ENCODE data around the gene ARHGAP23. TPM values are rescaled to one million over a fixed set of nuclear protein-coding genes. Genes with fewer than 3 reads are reported as not detected.
"Not testable (repeated sequence)": the region's sequence is repeated elsewhere in the genome, so short reads cannot be mapped to it uniquely, and the experiment has no call there.

Gene ARHGAP23
- total and polyA plus RNA-seq, 3 experiments from 2014 or later: 0.48 to 1.0 TPM; not detected in 1

DNA sequence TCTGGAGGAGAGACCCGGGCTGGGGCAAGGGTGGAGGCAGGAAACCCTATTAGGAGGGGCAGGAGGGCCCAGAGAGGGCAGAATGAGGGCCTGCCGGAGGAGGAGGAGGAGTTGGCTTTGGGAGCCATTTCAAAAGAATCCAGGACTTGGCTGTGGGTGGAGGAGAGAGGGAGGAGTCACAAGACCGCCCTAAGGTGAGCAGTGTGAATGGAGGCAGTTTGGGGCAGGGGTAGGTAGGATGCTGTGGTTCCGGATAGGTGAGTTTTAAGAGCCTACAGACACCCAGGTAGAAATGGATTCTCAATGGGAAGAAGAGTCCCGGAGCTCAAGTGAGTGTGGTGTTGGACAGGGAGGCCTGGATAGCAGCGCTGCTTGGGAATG lies 80.3 kb downstream of the ARHGAP23 start:
- Histone ChIP-seq H3K4me3 (ENCODE audit: low read length) (no peak overlapping the region), H3K9me3 (ENCODE audit: low read length) (no peaks in the 10 kb centered on the region), H3K27me3 (ENCODE audit: insufficient read depth, low read length, poor library complexity, severe bottlenecking) (peaks cover 11% of the 10 kb centered on the region), H3K27ac (ENCODE audit: low read depth, low read length) (no peak overlapping the region), H3K36me3 (ENCODE audit: insufficient read depth, low read length) (no peaks in the 10 kb centered on the region), H3K4me1 (ENCODE audit: insufficient read depth, low read length) (no peaks in the 10 kb centered on the region)
- peak overlapping the region in 4 of 7 donors; percentile 5 to 67 (median 44) for H3K4me3 Mint-ChIP-seq
- no peaks in the 10 kb centered on the region for H3K9me3 Mint-ChIP-seq
- H3K36me3 Mint-ChIP-seq: no peaks in the 10 kb centered on the region
- H3K27me3 Mint-ChIP-seq: peaks cover 39 to 54% of the 10 kb centered on the region in 2 donors
- CTCF ChIA-PET: interaction anchor here (1.2 kb wide), 1 partner anchor 49 kb away, joined by 3 read pairs; no protein-coding TSS in a partner anchor
- DNase-seq: no peak
- peaks cover 5 to 19% (median 9%) of the 10 kb centered on the region in 3 donors for H3K4me1 Mint-ChIP-seq
- H3K27ac Mint-ChIP-seq: peak overlapping the region in 2 of 8 donors; percentile 19 to 68
- POLR2A ChIA-PET: no interaction called here

DNA sequence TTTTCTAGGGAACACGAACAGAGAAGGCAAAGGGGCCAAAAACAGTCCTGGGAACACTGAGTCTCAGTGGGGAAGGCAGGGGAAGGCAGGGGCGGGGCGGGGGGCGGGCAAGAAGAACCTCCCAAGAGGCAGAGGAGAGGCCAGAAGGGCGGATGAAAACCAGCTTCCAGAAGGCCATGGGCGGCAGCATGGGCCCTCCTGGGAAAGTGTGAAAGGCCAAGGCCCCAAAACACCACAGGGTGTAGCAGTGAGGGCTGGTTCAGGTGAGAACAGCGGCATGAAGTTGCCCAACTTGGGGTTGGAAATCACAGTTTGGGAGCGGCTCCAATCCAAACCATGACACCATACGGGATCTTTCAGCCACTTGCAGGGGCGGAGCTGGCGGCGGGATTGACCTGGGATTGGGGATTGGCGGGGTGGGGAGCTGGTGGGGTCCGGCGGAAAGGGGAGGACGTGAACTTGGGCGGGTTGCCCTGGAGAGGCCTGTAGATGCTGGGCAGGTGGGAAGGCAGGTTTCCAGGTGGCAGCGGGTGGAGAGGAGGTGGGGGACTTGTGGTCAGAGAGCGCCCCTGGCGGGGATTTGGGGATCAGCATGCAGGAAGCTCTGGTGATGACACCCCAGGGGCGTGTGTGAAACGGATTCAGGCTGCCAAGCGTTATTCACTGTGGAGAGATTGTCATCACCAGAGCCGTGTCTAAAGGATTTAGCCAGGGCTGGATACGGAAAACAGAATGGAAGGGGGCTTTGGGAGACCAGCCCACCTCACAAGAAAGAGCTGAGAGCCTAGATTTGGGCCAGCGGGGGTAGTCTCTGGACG lies 80.9 kb downstream of the ARHGAP23 start:
- Mint-ChIP-seq H3K27me3 (peaks cover 42 to 50% of the 10 kb centered on the region in 2 donors), H3K27ac (peak overlapping the region in 3 of 8 donors; percentile 59 to 74 (median 74)), H3K36me3 (no peaks in the 10 kb centered on the region), H3K4me3 (peak overlapping the region; percentile 48 to 94 (median 86)), H3K4me1 (peaks cover 5 to 19% (median 9%) of the 10 kb centered on the region in 3 donors), H3K9me3 (no peaks in the 10 kb centered on the region)
- peak; percentile 47 to 76 (median 55) for DNase-seq
- H3K27me3 ChIP-seq (ENCODE audit: insufficient read depth, low read length, poor library complexity, severe bottlenecking): peaks cover 11% of the 10 kb centered on the region
- H3K9me3 ChIP-seq (ENCODE audit: low read length): no peaks in the 10 kb centered on the region
- ChIA-PET CTCF (interaction anchor here (1.2 kb wide), 1 partner anchor 49 kb away, joined by 3 read pairs; no protein-coding TSS in a partner anchor), POLR2A (no interaction called here)
- no peaks in the 10 kb centered on the region for H3K36me3 ChIP-seq (ENCODE audit: insufficient read depth, low read length)
- no peak overlapping the region for H3K27ac ChIP-seq (ENCODE audit: low read depth, low read length)
- peak overlapping the region; percentile 37 for H3K4me3 ChIP-seq (ENCODE audit: low read length)
- no peaks in the 10 kb centered on the region for H3K4me1 ChIP-seq (ENCODE audit: insufficient read depth, low read length)

DNA sequence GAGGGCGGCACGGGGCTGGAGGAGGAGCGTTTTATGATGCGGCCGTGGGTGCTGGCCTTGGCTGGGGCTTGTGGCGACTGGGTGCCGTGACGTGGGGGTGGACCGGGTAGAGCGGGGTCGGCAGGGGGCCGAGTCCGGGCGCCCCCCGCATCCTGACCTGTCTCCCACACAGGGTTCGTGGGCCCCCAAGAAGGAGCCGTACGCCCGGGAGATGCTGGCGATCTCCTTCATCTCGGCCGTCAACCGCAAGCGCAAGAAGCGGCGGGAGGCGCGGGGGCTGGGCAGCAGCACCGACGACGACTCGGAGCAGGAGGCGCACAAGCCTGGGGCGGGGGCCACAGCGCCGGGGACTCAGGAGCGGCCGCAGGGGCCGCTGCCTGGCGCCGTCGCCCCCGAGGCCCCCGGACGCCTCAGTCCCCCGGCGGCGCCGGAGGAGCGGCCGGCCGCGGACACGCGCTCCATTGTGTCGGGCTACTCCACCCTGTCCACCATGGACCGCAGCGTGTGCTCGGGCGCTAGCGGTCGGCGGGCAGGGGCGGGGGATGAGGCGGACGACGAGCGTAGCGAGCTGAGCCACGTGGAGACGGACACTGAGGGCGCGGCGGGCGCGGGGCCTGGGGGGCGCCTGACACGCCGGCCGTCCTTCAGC lies 81.6 kb downstream of the ARHGAP23 start:
- no peaks in the 10 kb centered on the region for H3K36me3 Mint-ChIP-seq
- Histone ChIP-seq H3K36me3 (ENCODE audit: insufficient read depth, low read length) (no peaks in the 10 kb centered on the region), H3K4me3 (ENCODE audit: low read length) (peak overlapping the region; percentile 37), H3K27ac (ENCODE audit: low read depth, low read length) (no peak overlapping the region), H3K4me1 (ENCODE audit: insufficient read depth, low read length) (no peaks in the 10 kb centered on the region), H3K9me3 (ENCODE audit: low read length) (no peaks in the 10 kb centered on the region), H3K27me3 (ENCODE audit: insufficient read depth, low read length, poor library complexity, severe bottlenecking) (peaks cover 11% of the 10 kb centered on the region)
- peak overlapping the region; percentile 48 to 94 (median 86) for H3K4me3 Mint-ChIP-seq
- peaks cover 5 to 19% (median 9%) of the 10 kb centered on the region in 3 donors for H3K4me1 Mint-ChIP-seq
- no peak for DNase-seq
- CTCF ChIA-PET: no interaction called here
- H3K27me3 Mint-ChIP-seq: peaks cover 42 to 50% of the 10 kb centered on the region in 2 donors
- POLR2A ChIA-PET: no interaction called here
- no peaks in the 10 kb centered on the region for H3K9me3 Mint-ChIP-seq
- peak overlapping the region in 1 of 8 donors; percentile 59 for H3K27ac Mint-ChIP-seq

DNA sequence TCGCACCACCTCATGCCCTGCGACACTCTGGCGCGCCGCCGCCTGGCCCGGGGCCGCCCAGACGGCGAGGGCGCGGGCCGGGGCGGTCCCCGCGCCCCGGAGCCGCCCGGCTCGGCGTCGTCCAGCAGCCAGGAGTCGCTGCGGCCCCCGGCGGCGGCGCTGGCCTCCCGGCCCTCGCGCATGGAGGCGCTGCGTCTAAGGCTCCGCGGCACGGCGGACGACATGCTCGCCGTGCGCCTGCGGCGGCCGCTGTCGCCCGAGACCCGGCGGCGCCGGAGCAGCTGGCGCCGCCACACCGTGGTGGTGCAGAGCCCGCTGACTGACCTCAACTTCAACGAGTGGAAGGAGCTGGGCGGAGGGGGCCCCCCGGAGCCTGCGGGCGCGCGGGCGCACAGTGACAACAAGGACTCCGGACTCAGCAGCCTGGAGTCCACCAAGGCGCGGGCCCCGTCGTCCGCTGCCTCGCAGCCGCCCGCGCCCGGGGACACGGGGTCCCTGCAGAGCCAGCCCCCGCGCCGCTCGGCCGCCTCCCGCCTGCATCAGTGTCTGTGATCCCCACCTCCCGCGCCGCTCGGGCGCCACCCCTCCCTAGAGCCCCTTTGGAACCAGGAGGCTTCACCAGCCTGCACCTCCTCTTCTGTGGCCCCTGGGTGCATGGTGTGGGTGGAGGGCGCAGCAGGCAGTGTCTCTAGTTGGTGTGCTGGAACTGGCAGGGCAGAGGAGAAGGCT lies 82.3 kb downstream of the ARHGAP23 start:
- Mint-ChIP-seq H3K9me3 (no peaks in the 10 kb centered on the region), H3K4me3 (peak overlapping the region in 4 of 7 donors; percentile 29 to 57 (median 46)), H3K27me3 (peaks cover 41 to 54% of the 10 kb centered on the region in 2 donors), H3K4me1 (peaks cover 5 to 19% (median 9%) of the 10 kb centered on the region in 3 donors), H3K27ac (no peak overlapping the region), H3K36me3 (no peaks in the 10 kb centered on the region)
- Histone ChIP-seq H3K4me3 (ENCODE audit: low read length) (no peak overlapping the region), H3K27me3 (ENCODE audit: insufficient read depth, low read length, poor library complexity, severe bottlenecking) (peaks cover 11% of the 10 kb centered on the region), H3K9me3 (ENCODE audit: low read length) (no peaks in the 10 kb centered on the region), H3K27ac (ENCODE audit: low read depth, low read length) (no peak overlapping the region), H3K36me3 (ENCODE audit: insufficient read depth, low read length) (no peaks in the 10 kb centered on the region), H3K4me1 (ENCODE audit: insufficient read depth, low read length) (no peaks in the 10 kb centered on the region)
- DNase-seq: no peak
- ChIA-PET CTCF (no interaction called here), POLR2A (no interaction called here)

DNA sequence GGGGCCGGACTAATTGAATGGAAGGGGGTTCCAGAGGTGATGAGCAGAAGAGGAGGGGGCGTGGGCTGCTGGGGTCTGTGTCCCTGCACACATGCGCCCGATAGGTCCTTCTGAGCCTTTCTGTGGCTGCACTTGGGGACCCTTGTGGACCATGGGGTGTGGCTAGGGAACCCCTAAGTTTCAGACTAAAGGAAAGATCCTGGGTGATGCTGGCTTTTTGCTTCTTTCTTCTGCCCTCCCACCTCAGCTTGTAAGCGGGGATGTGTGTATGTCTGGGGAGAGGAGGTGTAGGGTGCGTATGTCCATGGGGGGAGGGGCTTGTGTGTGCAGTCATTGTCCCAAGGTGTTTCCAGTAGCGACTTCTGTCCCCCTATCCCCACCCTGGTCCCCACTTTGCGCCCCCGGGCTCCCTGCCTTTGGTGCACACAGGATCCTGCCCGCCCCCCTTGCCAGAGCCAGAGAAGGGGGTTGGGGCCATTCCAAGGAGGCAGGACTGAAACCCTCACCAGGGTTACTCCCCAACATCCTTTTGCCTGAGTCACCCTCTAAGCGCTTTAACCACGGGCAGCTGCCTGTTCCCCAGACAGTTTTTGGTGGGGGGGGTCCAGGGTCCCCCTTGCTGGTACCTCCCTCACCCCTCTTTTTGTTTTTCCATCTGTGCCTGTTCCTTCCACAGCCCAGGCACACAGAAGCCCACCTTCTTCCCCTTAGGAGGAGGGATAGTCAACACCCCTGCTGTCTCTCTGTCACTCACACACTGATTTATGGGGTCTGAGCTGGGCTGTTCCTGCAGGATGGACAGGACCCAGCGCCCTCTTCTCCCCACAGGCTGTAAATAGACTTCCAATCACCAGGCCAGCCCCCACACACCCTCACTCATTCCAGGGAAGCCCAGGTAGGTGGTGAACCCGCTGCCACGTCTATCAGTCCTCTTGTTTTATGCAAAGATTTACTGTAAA lies 83.2 kb downstream of the ARHGAP23 start:
- H3K4me1 Mint-ChIP-seq: peaks cover 5 to 19% (median 9%) of the 10 kb centered on the region in 3 donors
- ChIA-PET POLR2A (no interaction called here), CTCF (no interaction called here)
- Histone ChIP-seq H3K9me3 (ENCODE audit: low read length) (no peaks in the 10 kb centered on the region), H3K27me3 (ENCODE audit: insufficient read depth, low read length, poor library complexity, severe bottlenecking) (peaks cover 11% of the 10 kb centered on the region), H3K4me3 (ENCODE audit: low read length) (no peak overlapping the region), H3K4me1 (ENCODE audit: insufficient read depth, low read length) (no peaks in the 10 kb centered on the region), H3K36me3 (ENCODE audit: insufficient read depth, low read length) (no peaks in the 10 kb centered on the region), H3K27ac (ENCODE audit: low read depth, low read length) (no peak overlapping the region)
- H3K27me3 Mint-ChIP-seq: peaks cover 39 to 54% of the 10 kb centered on the region in 2 donors
- H3K9me3 Mint-ChIP-seq: no peaks in the 10 kb centered on the region
- H3K27ac Mint-ChIP-seq: no peak overlapping the region
- H3K36me3 Mint-ChIP-seq: no peaks in the 10 kb centered on the region
- H3K4me3 Mint-ChIP-seq: peak overlapping the region in 5 of 7 donors; percentile 29 to 57 (median 46)
- DNase-seq: no peak

DNA sequence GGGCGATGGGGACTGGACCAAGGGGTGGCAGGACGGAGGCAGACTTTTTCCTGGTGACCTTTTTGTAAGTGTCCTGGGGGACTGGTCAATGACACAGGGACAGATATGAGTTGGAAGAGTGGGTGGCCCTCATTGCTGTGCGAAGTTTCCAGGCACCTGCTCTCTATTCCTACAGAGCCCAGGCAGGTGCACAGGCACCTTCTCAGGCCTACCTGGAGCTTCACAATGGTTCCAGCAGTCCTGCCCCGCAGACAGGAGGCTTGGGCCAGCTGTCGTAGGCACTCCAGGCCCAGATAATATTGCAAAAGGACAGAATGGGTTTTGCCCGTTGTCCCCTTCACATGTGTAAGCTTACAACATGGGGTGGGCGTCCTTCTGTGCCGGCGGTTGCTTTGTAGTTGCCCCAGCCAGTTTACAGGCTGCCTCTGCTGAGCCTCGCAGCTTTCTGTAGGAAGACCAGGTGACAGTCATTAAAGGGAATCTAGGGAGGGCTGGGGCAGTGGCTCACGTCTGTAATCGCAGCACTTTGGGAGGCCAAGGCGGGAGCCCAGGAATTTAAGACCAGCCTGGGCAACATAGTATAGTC lies 84.3 kb downstream of the ARHGAP23 start:
- Histone ChIP-seq H3K4me3 (ENCODE audit: low read length) (no peak overlapping the region), H3K4me1 (ENCODE audit: insufficient read depth, low read length) (no peaks in the 10 kb centered on the region), H3K9me3 (ENCODE audit: low read length) (no peaks in the 10 kb centered on the region), H3K36me3 (ENCODE audit: insufficient read depth, low read length) (no peaks in the 10 kb centered on the region), H3K27me3 (ENCODE audit: insufficient read depth, low read length, poor library complexity, severe bottlenecking) (peaks cover 11% of the 10 kb centered on the region), H3K27ac (ENCODE audit: low read depth, low read length) (no peak overlapping the region)
- Mint-ChIP-seq H3K36me3 (no peaks in the 10 kb centered on the region), H3K27ac (no peak overlapping the region), H3K4me1 (peaks cover 5 to 19% (median 9%) of the 10 kb centered on the region in 3 donors), H3K4me3 (no peak overlapping the region), H3K9me3 (no peaks in the 10 kb centered on the region), H3K27me3 (peaks cover 39 to 49% of the 10 kb centered on the region in 2 donors)
- POLR2A ChIA-PET: no interaction called here
- CTCF ChIA-PET: no interaction called here
- no peak for DNase-seq

DNA sequence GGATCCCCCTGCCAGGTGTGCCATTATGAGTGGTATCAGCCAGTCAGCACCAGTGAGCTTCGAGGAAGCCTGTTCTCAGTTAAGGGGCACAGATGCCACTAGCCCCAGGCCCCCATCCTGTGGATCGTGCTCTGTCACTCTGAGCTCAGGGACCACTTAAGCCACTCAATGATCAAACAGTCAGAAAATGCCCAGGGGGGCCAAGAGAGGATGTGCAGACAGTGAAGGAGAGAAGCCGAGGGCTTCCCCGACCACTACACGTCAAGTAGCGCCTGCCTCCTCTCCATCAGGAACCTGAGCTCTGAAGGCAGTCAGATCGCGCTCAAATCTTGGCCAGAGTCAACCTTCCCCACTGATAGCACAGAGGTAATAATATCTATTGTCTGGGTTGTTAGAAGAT lies 98.3 kb downstream of the ARHGAP23 start:
- H3K9me3 Mint-ChIP-seq; H3K4me1 ChIP-seq (ENCODE audit: insufficient read depth, low read length); H3K27ac ChIP-seq (ENCODE audit: low read depth, low read length); H3K4me3 ChIP-seq (ENCODE audit: low read length); DNase-seq; H3K4me3 Mint-ChIP-seq; POLR2A ChIA-PET; H3K36me3 ChIP-seq (ENCODE audit: insufficient read depth, low read length); H3K4me1 Mint-ChIP-seq; H3K9me3 ChIP-seq (ENCODE audit: low read length); CTCF ChIA-PET; H3K36me3 Mint-ChIP-seq; H3K27me3 ChIP-seq (ENCODE audit: insufficient read depth, low read length, poor library complexity, severe bottlenecking): not testable (repeated sequence)
- H3K27ac Mint-ChIP-seq: peak overlapping the region in 1 of 8 donors; percentile 76
- H3K27me3 Mint-ChIP-seq: peaks cover 5 to 41% of the 10 kb centered on the region in 2 donors

All from CD8-positive, alpha-beta memory T cell (primary cell).